Caco-2 (cell line): ENCODE results near the gene RAMACL. TPM values are rescaled to one million over a fixed set of nuclear protein-coding genes. Genes with fewer than 3 reads are reported as not detected.

Source experiments
- BruUV-seq: library from RNA; stranded (reverse); fragments of 400-500 nt; replicated peaks from 2 replicates; lab custom pipeline; 2021; lab: Mats Ljungman, UMichigan
- CTCF ChIA-PET: fragments of 300-600 bp; sonication (Branson Sonifier 250); formaldehyde crosslinking; loops from one replicate; lab custom pipeline; 2022; ENCODE audit warnings: antibody characterized with exemption; lab: Charles Lee
- POLR2A ChIA-PET: fragments of 300-600 bp; sonication (Branson Sonifier 250); formaldehyde crosslinking; loops from one replicate; lab custom pipeline; 2022; ENCODE audit warnings: antibody characterized with exemption; lab: Charles Lee
- DNase-seq, 2 experiments: peaks; one replicate each; pipeline versions ENCODE4 v3.0.0 to v3.0.0-alpha.2; 2020 to 2022
- H3K27me3 ChIP-seq: replicated peaks from 2 replicates; pipeline ENCODE4 v1.6.0; 2011; ENCODE audit warnings: low read length; ENCODE audit not compliant: control insufficient read depth, insufficient read depth
- H3K36me3 ChIP-seq: 2 replicates; pipeline ENCODE4 v1.5.1; 2011; ENCODE audit warnings: low read length; ENCODE audit not compliant: control insufficient read depth, insufficient read depth
- H3K4me1 ChIP-seq: fragments of 250-450 bp; sonication (Bioruptor Pico); 2 replicates; pipeline ENCODE4 v1.5.1; 2020; ENCODE audit warnings: mild to moderate bottlenecking
- H3K4me3 ChIP-seq: 2 replicates; pipeline ENCODE4 v1.5.1; 2011; ENCODE audit warnings: low read depth, mild to moderate bottlenecking, control low read depth, low read length
- H3K9me3 ChIP-seq: fragments of 250-450 bp; sonication (Bioruptor Pico); 2 replicates; pipeline ENCODE4 v1.5.1; 2020; ENCODE audit warnings: mild to moderate bottlenecking, moderate library complexity
- H3K27ac Mint-ChIP-seq: one replicate; pipeline ENCODE4 v1.8.0; 2022; ENCODE audit warnings: mixed read lengths; ENCODE audit not compliant: unreplicated experiment
- H3K27me3 Mint-ChIP-seq: one replicate; pipeline ENCODE4 v1.8.0; 2022; ENCODE audit warnings: mixed read lengths; ENCODE audit not compliant: insufficient read depth, unreplicated experiment
- H3K36me3 Mint-ChIP-seq: one replicate; pipeline ENCODE4 v1.8.0; 2022; ENCODE audit warnings: mild to moderate bottlenecking, mixed read lengths; ENCODE audit not compliant: insufficient read depth, unreplicated experiment
- H3K4me1 Mint-ChIP-seq: one replicate; pipeline ENCODE4 v1.8.0; 2022; ENCODE audit warnings: low read depth, mixed read lengths; ENCODE audit not compliant: unreplicated experiment
- H3K4me3 Mint-ChIP-seq: one replicate; pipeline ENCODE4 v1.8.0; 2022; ENCODE audit warnings: mild to moderate bottlenecking, moderate library complexity, mixed read lengths; ENCODE audit not compliant: unreplicated experiment
- H3K9me3 Mint-ChIP-seq: one replicate; pipeline ENCODE4 v1.8.0; 2022; ENCODE audit warnings: mixed read lengths; ENCODE audit not compliant: unreplicated experiment
- CTCF ChIP-seq, 2 experiments: fragments of 200-600 bp in 1 of 2; IDR thresholded peaks; 1 replicate in 1 of 2; 2 replicates in 1 of 2; pipeline versions ENCODE4 v1.5.1 to v1.8.0; 2011 to 2022; ENCODE audit warnings: antibody characterized with exemption in 1 of 2, control low read depth in 1 of 2, inconsistent platforms in 1 of 2, low read depth in 1 of 2, low read length in 1 of 2, mild to moderate bottlenecking in 1 of 2, moderate library complexity in 1 of 2; ENCODE audit not compliant: insufficient read depth in 1 of 2, severe bottlenecking in 1 of 2, unreplicated experiment in 1 of 2
- intact Hi-C: fragments of 100-400 bp; cut with micrococcal nuclease; formaldehyde crosslinking; loops from one replicate; pipeline ENCODE4 v1.10.0; 2022; ENCODE audit not compliant: unreplicated experiment
- total RNA-seq: library from RNA; stranded (reverse); gene quantifications from 2 replicates; pipeline ENCODE4 v1.2.3, GENCODE V29; 2022

Gene RAMACL
- total RNA-seq, 1 experiment from 2014 or later, result 0.20 TPM

GRCh38 chr6:166601956-166602355 lies 15.5 kb upstream of the RAMACL start:
- no peak overlapping the region for H3K4me3 ChIP-seq
- no peaks in the 10 kb centered on the region for H3K4me1 ChIP-seq
- CTCF ChIA-PET, result no interaction called here
- Mint-ChIP-seq H3K9me3 (no peaks in the 10 kb centered on the region), H3K27ac (no peak overlapping the region), H3K36me3 (no peaks in the 10 kb centered on the region), H3K27me3 (peaks cover 18% of the 10 kb centered on the region), H3K4me1 (no peaks in the 10 kb centered on the region), H3K4me3 (no peak overlapping the region)
- no peaks in the 10 kb centered on the region for H3K36me3 ChIP-seq
- no TSS peak for BruUV-seq
- no peaks in the 10 kb centered on the region for H3K9me3 ChIP-seq
- no peak for TF ChIP-seq CTCF (IDR thresholded peaks at IDR 0.05; ENCODE audit: insufficient read depth in 1 of 2, low read depth in 1 of 2, low read length in 1 of 2, severe bottlenecking in 1 of 2, unreplicated experiment in 1 of 2)
- POLR2A ChIA-PET, result no interaction called here
- no peaks in the 10 kb centered on the region; the same call in none of the 2 replicates for H3K27me3 ChIP-seq
- intact Hi-C loops, result no loop called here
- DNase-seq, result no peak

GRCh38 chr6:166600931-166601330 lies 14.5 kb upstream of the RAMACL start:
- Histone ChIP-seq H3K27me3 (no peaks in the 10 kb centered on the region; the same call in none of the 2 replicates), H3K36me3 (no peaks in the 10 kb centered on the region), H3K9me3 (no peaks in the 10 kb centered on the region), H3K4me3 (no peak overlapping the region), H3K4me1 (no peaks in the 10 kb centered on the region)
- H3K9me3 Mint-ChIP-seq, result no peaks in the 10 kb centered on the region
- intact Hi-C loops, result no loop called here
- BruUV-seq, result no TSS peak
- ChIA-PET POLR2A (no interaction called here), CTCF (no interaction called here)
- H3K36me3 Mint-ChIP-seq, result no peaks in the 10 kb centered on the region
- peaks cover 22% of the 10 kb centered on the region for H3K27me3 Mint-ChIP-seq
- no peak for DNase-seq
- H3K4me1 Mint-ChIP-seq, result no peaks in the 10 kb centered on the region
- no peak overlapping the region for H3K27ac Mint-ChIP-seq
- TF ChIP-seq CTCF (IDR thresholded peaks at IDR 0.05; ENCODE audit: insufficient read depth in 1 of 2, low read depth in 1 of 2, low read length in 1 of 2, severe bottlenecking in 1 of 2, unreplicated experiment in 1 of 2), result no peak
- H3K4me3 Mint-ChIP-seq, result no peak overlapping the region

- Histone ChIP-seq H3K36me3 (no peaks in the 10 kb centered on the region), H3K9me3 (no peaks in the 10 kb centered on the region), H3K4me3 (no peak overlapping the region), H3K4me1 (no peaks in the 10 kb centered on the region), H3K27me3 (no peaks in the 10 kb centered on the region; the same call in none of the 2 replicates)
- no peak overlapping the region for H3K27ac Mint-ChIP-seq
- no peaks in the 10 kb centered on the region for H3K4me1 Mint-ChIP-seq
- H3K9me3 Mint-ChIP-seq, result no peaks in the 10 kb centered on the region
- intact Hi-C loops, result no loop called here
- CTCF ChIA-PET, result no interaction called here
- POLR2A ChIA-PET, result no interaction called here
- no peaks in the 10 kb centered on the region for H3K36me3 Mint-ChIP-seq
- peaks cover 23% of the 10 kb centered on the region for H3K27me3 Mint-ChIP-seq
- TF ChIP-seq CTCF (IDR thresholded peaks at IDR 0.05; ENCODE audit: insufficient read depth in 1 of 2, low read depth in 1 of 2, low read length in 1 of 2, severe bottlenecking in 1 of 2, unreplicated experiment in 1 of 2), result no peak
- no TSS peak for BruUV-seq
- no peak for DNase-seq
- H3K4me3 Mint-ChIP-seq, result no peak overlapping the region
Measured at GRCh38 chr6:166599205-166599604, 12.7 kb upstream of the RAMACL start.
